ENCODE data around the gene METTL6. TPM values are rescaled to one million over a fixed set of nuclear protein-coding genes. Genes with fewer than 3 reads are reported as not detected.

Gene METTL6
- polyA plus RNA-seq, 1 donor (not counting 4 experiments of a cell fraction or from before 2014, with no cell fraction given) = 16.3 TPM

DNA sequence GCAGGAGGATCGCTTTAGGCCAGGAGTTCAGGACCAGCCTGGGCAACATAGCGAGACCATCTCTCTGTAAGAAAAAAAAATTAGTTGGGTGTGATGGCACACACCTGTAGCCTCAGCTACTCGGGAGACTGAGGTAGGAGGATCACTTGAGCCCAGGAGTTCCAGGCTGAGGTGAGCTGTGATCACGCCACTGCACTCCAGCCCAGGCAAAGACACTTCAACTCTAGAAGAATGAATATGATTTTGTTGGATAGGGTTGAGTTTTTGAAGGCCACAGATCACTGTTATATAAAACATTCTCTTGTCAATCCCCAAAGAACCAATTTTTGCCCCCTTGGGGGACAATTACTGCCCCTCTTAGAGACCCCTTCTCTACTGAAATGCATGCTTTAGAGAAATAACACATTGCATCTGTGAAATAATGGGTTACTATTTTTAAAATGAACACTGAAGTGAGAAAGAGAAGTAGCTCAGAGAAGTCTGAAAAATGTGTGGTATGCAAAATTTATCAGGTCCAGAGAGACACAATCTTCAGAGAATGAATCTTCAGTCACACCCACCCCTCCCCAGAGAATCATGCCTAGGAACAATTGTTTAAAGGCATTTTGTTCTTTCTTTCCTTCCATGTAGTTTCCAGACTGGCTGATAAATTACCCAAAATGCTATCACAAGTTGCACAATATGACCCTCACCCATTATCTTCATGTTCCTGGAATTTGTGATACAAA, 42.7 kb downstream of the METTL6 start:
- Histone ChIP-seq H2AFZ (ENCODE audit: control insufficient read depth, low read length) (no peak overlapping the region), H3K4me3 (ENCODE audit: control insufficient read depth in 2 of 3, extremely low read depth in 1 of 3, insufficient read depth in 2 of 3, low read depth in 1 of 3, low read length in 3 of 3) (no peak overlapping the region), H3K79me2 (ENCODE audit: control insufficient read depth, insufficient read depth, low read length) (no peaks in the 10 kb centered on the region), H4K20me1 (ENCODE audit: control insufficient read depth, extremely low read depth, insufficient read depth, low read length) (no peaks in the 10 kb centered on the region), H3K27ac (ENCODE audit: control insufficient read depth, insufficient read depth, low read length) (no peak overlapping the region), H3K36me3 (ENCODE audit: control insufficient read depth in 2 of 2, extremely low read depth in 1 of 2, insufficient read depth in 2 of 2, low read length in 2 of 2) (no peaks in the 10 kb centered on the region), H3K9me1 (ENCODE audit: control insufficient read depth, extremely low read depth, insufficient read depth, low read length) (no peaks in the 10 kb centered on the region), H3K4me2 (ENCODE audit: control insufficient read depth, extremely low read depth, insufficient read depth, low read depth, low read length) (no peak overlapping the region), H3K9me3 (ENCODE audit: control insufficient read depth, low read depth, low read length) (peaks cover 2% of the 10 kb centered on the region), H3K4me1 (ENCODE audit: control insufficient read depth, extremely low read depth, insufficient read depth, low read length) (peaks cover 10% of the 10 kb centered on the region), H3K27me3 (ENCODE audit: control insufficient read depth, extremely low read depth, insufficient read depth, low read length) (no peaks in the 10 kb centered on the region), H3K9ac (ENCODE audit: control insufficient read depth, extremely low read depth, insufficient read depth, low read length) (no peak overlapping the region)
- DNase-seq (ENCODE audit: low read depth, low spot score) (no peak), FAIRE-seq (no peak)
- dilution Hi-C loops (cut with MboI; ENCODE audit: extremely low pct_ligation_motif_present, low sequenced_read_pairs) = no loop called here
- TF ChIP-seq EZH2 (IDR thresholded peaks at IDR 0.05; ENCODE audit: low read length) = no peak
- TF ChIP-seq, protein P1, sequence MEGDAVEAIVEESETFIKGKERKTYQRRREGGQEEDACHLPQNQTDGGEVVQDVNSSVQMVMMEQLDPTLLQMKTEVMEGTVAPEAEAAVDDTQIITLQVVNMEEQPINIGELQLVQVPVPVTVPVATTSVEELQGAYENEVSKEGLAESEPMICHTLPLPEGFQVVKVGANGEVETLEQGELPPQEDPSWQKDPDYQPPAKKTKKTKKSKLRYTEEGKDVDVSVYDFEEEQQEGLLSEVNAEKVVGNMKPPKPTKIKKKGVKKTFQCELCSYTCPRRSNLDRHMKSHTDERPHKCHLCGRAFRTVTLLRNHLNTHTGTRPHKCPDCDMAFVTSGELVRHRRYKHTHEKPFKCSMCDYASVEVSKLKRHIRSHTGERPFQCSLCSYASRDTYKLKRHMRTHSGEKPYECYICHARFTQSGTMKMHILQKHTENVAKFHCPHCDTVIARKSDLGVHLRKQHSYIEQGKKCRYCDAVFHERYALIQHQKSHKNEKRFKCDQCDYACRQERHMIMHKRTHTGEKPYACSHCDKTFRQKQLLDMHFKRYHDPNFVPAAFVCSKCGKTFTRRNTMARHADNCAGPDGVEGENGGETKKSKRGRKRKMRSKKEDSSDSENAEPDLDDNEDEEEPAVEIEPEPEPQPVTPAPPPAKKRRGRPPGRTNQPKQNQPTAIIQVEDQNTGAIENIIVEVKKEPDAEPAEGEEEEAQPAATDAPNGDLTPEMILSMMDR (optimal IDR thresholded peaks at IDR 0.05 in 1 of 3, IDR thresholded peaks at IDR 0.05 in 1 of 3, conservative IDR thresholded peaks at IDR 0.05 in 1 of 3; ENCODE audit: extremely low read depth in 1 of 3, insufficient read depth in 2 of 3, low read length in 3 of 3) = no peak

DNA sequence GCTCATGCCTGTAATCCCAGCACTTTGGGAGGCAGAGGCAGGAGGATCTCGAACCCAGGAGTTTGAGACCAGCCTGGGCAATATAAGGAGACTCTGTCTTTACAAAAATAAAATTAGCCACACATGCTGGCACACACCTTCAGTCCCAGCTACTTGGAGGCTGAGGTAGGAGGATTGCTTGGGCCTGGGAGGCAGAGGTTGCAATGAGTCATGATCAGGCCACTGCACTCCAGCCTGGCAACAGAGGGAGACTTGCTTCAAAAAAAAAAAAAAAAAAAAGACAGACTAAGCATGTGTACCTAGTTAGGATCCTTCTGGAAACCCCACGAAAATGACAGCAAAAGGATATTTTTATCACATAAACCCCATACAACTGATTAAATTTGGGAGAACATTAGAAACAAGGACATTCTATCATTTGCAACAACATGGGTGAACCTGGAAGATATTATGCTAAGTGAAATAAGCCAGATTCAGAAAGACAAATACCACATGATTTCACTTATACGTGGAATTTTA, 44.9 kb downstream of the METTL6 start:
- Histone ChIP-seq H3K36me3 (ENCODE audit: control insufficient read depth in 2 of 2, extremely low read depth in 1 of 2, insufficient read depth in 2 of 2, low read length in 2 of 2) (no peaks in the 10 kb centered on the region), H3K4me2 (ENCODE audit: control insufficient read depth, extremely low read depth, insufficient read depth, low read depth, low read length) (no peak overlapping the region), H3K27me3 (ENCODE audit: control insufficient read depth, extremely low read depth, insufficient read depth, low read length) (no peaks in the 10 kb centered on the region), H3K9me1 (ENCODE audit: control insufficient read depth, extremely low read depth, insufficient read depth, low read length) (no peaks in the 10 kb centered on the region), H3K4me1 (ENCODE audit: control insufficient read depth, extremely low read depth, insufficient read depth, low read length) (peaks cover 6% of the 10 kb centered on the region), H3K27ac (ENCODE audit: control insufficient read depth, insufficient read depth, low read length) (no peak overlapping the region), H3K4me3 (ENCODE audit: control insufficient read depth in 2 of 3, extremely low read depth in 1 of 3, insufficient read depth in 2 of 3, low read depth in 1 of 3, low read length in 3 of 3) (no peak overlapping the region), H3K9ac (ENCODE audit: control insufficient read depth, extremely low read depth, insufficient read depth, low read length) (no peak overlapping the region), H4K20me1 (ENCODE audit: control insufficient read depth, extremely low read depth, insufficient read depth, low read length) (no peaks in the 10 kb centered on the region), H3K79me2 (ENCODE audit: control insufficient read depth, insufficient read depth, low read length) (no peaks in the 10 kb centered on the region), H2AFZ (ENCODE audit: control insufficient read depth, low read length) (no peak overlapping the region), H3K9me3 (ENCODE audit: control insufficient read depth, low read depth, low read length) (peaks cover 2% of the 10 kb centered on the region)
- dilution Hi-C loops (cut with MboI; ENCODE audit: extremely low pct_ligation_motif_present, low sequenced_read_pairs) = no loop called here
- no peak for DNase-seq (ENCODE audit: low read depth, low spot score)
- TF ChIP-seq EZH2 (IDR thresholded peaks at IDR 0.05; ENCODE audit: low read length) = no peak
- no peak for FAIRE-seq
